Kidney tubule cell (primary cell): ENCODE data around the gene BRAF.
"Not testable (repeated sequence)": the region's sequence is repeated elsewhere in the genome, so short reads cannot be mapped to it uniquely, and the experiment has no call there.

Source experiments
- DNase-seq: peaks from one replicate; pipeline ENCODE4 v3.0.0-alpha.2; 2018; ENCODE audit warnings: low spot score

The BRAF gene

DNA sequence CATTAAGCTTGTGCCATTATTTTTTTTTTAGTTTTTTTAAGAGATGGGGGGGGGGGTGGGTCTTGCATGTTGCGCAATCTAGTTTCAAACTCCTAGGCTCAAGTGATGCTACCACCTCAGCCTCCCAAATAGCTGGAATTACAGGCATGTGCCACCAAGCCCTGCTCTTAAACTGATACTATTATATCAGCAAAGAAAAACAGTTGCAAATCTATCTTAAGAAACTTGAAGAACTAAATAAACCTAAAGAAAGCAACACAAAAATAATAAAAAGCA, 47.5 kb downstream of the BRAF start:
- DNase-seq: no peak

DNA sequence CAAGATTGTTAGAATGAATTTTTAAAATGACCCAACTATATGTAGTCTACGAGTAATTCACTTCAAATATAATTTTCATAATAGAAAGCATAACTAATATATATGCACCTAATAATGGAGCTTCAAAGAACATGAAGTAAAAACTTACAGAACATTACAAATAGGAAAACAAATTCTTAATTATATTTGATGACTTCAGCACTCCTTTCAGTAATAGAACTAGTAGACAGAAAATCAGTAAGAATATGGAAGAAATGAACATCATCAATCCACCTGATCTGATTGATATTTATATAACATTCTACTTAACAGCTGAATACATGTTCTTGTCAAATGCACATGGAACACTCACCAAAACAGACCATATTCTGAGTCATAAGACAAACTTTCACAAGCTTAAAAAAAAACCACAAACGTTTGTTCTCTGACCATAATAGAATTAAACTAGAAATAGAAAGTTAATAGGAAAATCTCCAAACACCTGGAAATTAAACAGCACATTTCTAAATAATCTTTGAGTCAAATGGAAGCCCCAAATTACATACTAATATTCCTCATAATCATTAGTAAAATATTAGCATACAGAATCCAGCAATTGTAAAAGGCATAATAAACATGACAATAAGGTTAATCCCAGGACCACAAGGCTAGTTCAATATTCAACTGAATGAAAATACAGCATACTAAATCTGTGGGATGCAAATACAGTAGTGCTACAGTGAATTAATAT, 48.0 kb downstream of the BRAF start:
- DNase-seq: peak; percentile 60

GRCh38 chr7:140873434-140873833, 51.3 kb downstream of the BRAF start:
- peak; percentile 9 for DNase-seq

- DNase-seq: no peak
These were observed 54.7 kb downstream of the BRAF start for GRCh38 chr7:140870003-140870402.

DNA sequence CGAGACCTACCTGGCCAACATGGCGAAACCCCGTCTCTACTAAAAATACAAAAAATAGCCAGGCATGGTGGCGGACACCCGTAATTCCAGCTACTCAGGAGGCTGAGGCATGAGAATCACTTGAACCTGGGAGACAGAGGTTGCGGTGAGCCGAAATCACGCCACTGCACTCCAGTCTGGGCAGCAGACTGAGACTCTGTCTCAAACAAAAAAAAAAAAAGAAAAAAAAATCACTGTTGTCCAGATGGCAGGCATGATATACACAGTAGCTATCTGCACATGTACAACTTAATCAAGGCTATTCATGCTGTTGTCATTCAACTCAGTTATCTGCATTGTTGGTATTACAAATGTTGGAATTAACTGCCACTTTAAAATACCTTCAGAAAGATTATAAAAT, 55.3 kb downstream of the BRAF start:
- DNase-seq: no peak

GRCh38 chr7:140867467-140868462, 57.0 kb downstream of the BRAF start:
- no peak for DNase-seq

- no peak for DNase-seq
These were observed 57.8 kb downstream of the BRAF start for GRCh38 chr7:140866926-140867325.

GRCh38 chr7:140864732-140865131, 60.0 kb downstream of the BRAF start:
- DNase-seq: no peak

DNA sequence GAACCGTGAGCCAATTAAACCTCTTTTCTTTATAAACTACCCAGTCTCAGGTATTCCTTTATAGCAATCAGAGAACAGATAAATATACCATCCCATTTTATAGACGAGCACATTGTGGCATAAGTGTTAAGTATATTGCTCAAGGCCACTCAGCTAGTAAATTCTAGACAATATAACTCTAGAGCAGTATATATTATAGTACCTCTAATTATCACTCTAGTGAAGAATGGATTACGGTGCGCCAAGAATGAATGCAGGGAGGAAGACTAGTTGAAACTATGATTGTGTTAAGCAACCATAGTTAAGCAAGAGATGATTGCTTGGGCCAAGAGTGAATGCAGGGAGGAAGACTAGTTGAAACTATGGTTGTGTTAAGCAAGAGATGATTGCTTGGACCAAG, 60.9 kb downstream of the BRAF start:
- DNase-seq: no peak

DNA sequence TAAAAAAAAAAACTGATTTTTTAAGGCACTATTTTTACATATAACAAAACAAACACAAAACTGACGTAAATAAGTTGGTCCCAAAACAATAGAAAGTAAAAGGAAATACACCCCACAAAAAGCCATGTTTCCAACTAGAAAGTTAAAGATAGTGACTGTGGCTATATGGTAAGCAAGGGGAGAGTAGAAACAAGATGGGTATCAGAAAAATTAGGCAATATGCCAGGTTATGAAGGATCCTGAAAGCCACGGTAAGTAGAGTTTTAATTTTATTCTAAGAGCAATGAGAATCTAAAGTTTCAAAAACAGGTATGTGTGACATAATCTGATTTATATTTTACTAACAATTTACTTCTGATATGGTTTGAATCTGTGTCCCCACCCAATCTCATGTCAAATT, 61.5 kb downstream of the BRAF start:
- no peak for DNase-seq

DNA sequence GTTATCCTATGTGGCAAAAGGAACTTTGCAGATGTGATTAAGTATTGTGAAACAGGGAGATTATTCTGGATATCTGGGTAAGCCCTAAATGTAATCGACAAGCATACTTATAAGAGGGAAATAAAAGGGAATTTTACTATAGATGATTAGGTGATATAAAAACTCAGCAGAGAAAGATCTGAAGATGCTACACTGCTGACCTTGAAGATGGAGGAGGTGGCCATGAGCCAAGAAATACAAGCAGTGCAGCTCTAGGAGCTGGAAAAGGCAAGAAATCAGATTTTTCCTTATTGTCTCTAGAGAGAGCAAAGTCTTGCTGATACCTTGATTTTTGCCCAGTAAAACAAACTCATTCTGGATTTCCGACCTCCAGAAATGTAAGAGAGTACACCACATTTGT, 67.7 kb downstream of the BRAF start:
- DNase-seq: no peak

DNA sequence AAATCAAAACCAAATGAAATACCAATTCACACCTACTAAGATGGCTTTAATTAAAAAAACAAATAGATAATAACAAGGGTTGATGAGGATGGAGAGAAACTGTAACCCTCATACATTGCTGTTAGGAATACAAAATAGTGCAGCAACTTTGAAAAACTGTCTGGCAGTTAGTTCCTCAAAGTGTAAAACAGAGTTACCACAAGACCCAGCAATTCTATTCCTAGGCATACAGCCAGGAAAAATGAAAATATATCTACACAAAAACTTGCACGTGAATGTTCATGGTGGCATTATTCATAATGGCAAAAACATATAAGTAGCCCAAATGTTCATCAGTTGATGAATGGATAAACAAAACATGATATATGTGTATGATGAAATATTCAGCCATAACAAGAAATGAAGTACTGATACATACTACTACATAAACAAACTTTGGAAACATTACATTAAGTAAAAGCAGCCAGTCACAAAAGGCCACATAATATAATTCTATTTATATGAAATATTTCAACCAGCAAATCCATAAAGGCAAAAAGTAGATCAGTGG, 83.5 kb downstream of the BRAF start:
- DNase-seq: no peak

GRCh38 chr7:140831724-140832123, 93.0 kb downstream of the BRAF start:
- DNase-seq: no peak

GRCh38 chr7:140829720-140830119, 95.0 kb downstream of the BRAF start:
- DNase-seq: no peak

DNA sequence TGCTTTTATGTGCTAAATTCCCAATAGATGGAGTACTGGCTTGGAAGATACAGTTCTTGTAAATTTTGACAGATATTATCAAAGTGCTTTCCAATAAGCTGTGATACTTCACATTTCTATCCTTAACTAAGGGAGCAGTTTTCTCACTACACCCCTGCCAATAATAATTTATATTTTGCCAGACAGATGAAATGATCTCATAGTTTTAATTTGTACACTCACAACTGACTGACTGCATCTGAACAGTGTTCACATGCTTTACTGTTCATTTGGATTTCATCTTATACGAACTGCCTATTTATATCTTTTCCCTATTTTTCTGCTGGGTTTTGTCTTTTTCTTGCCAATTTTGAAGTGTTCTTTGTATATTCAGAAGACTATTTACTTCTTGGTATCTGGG, 96.0 kb downstream of the BRAF start:
- no peak for DNase-seq

- not testable (repeated sequence) for DNase-seq
These were observed 107.3 kb downstream of the BRAF start for GRCh38 chr7:140817383-140817782.

DNA sequence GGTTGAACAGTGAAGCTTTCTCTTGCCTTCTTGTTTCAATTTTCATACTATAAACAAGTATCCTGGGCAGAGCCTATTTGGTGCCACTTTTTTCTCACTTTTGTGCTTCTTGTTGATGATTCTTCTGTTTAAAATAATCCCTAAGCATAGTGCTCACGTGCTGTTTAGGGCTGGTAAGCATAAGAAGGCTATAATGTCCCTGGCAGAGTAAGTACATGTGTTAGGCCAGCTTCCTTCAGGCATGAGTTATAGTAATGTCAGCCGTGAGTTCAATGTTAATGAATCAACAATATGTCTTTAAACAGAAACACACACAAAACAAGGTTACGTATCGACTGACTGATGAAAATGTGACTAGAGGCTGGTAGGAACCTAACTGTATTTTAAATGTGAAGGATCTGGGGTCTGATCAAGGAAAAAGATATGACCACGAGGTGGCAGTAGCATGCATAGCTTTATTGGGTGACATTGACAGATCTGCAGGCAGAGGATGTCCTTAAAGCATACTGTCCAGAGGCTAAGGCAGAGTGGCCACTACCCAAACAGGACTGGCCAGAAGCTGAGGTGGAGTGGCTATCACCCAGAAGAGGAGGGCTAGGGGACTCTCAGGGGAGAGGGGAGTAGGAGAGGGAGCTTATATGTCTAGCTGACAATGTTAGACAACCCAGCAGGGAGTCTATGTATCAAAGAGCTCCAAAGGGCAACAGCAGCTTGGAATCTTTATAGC, 113.7 kb downstream of the BRAF start:
- DNase-seq: peak; percentile 73

GRCh38 chr7:140810385-140810784, 114.3 kb downstream of the BRAF start:
- DNase-seq: no peak

- DNase-seq: no peak
These were observed 145.8 kb downstream of the BRAF start for GRCh38 chr7:140778975-140779374.

DNA sequence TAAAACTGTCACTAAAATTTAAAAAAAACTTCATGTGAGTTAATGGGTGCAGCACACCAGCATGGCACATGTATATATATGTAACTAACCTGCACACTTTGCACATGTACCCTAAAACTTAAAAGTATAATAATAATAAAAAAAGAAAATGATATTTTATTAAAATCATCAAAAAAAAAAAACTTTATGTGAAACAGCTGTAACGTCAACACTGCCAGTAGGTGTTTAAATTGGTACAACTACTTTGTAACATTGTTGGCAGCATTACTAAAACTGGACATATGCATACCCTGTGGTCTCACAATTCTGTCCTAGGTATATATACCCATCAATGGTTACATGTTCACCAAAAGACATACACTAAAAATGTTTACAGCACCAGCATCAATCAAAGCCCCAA, 146.2 kb downstream of the BRAF start:
- DNase-seq: no peak

DNA sequence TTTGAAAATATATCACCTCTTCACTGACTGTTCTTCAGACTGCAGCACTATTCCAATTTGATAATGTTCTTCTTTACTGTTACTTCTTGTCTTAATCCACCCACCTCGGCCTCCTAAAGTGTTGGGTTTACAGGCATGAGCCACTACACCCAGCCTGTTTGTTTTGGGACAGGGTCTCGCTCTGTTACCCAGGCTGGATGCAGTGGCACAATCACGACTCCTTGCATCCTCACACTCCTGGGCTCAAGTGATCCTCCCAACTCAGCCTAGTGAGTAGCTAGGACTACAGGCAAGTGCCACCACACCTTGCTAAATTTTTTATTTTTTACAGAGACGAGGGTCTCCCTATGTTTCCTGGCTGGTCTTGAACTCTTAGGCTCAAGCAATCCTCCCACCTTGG, 150.4 kb downstream of the BRAF start:
- no peak for DNase-seq

- DNase-seq: no peak
These were observed 151.6 kb downstream of the BRAF start for GRCh38 chr7:140773104-140773503.

DNA sequence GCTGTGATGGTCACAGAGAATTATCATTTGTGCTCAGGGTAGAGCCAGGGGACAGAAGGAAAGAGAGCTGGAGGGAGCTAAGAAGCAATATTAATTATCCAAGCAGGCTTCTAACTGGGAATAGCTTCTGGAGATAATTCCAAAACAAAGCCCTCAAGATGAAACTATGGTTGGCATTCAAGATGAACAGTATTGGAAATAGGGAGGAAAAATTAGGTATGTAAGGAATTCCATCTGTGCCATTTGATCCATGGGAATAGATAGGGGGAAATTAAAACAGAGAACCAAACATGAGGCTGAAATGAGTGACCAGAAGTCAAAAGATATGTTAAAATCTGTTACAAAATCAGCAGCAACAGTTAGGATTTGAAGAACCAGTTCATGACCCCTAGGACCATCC, 152.9 kb downstream of the BRAF start:
- DNase-seq: no peak
